Spinal cord (tissue), 10 donors: Measurements from ENCODE around the gene KRTAP10-9. TPM values are rescaled to one million over a fixed set of nuclear protein-coding genes. Genes with fewer than 3 reads are reported as not detected.
"Not testable (repeated sequence)": the region's sequence is repeated elsewhere in the genome, so short reads cannot be mapped to it uniquely, and the experiment has no call there.

Experiments
- DNase-seq, 6 donors: peaks; one replicate each; pipeline versions ENCODE4 v3.0.0 to v3.0.0-alpha.2; 2013 to 2015; ENCODE audit warnings: low spot score in 6 of 6, low read depth in 4 of 6
- H3K27ac ChIP-seq: one replicate; pipeline ENCODE4 v1.5.1; 2013; ENCODE audit warnings: low read depth, low read length, control low read depth
- H3K27me3 ChIP-seq: one replicate; pipeline ENCODE4 v1.6.1; 2013; ENCODE audit warnings: low read length; ENCODE audit not compliant: control insufficient read depth, insufficient read depth
- H3K36me3 ChIP-seq: one replicate; pipeline ENCODE4 v1.6.1; 2013; ENCODE audit warnings: low read length; ENCODE audit not compliant: control insufficient read depth, insufficient read depth
- H3K4me1 ChIP-seq: one replicate; pipeline ENCODE4 v1.6.1; 2013; ENCODE audit warnings: low read length; ENCODE audit not compliant: control insufficient read depth, insufficient read depth
- H3K4me3 ChIP-seq: one replicate; pipeline ENCODE4 v1.5.1; 2013; ENCODE audit warnings: low read depth, low read length, control low read depth
- H3K9me3 ChIP-seq: one replicate; pipeline ENCODE4 v1.6.1; 2013; ENCODE audit warnings: low read length; ENCODE audit not compliant: control insufficient read depth, insufficient read depth
- WGBS: methylation state at CpG from one replicate; pipeline ENCODE4 v1.1.5; 2013; ENCODE audit warnings: missing lambda C conversion rate; ENCODE audit not compliant: insufficient coverage; 5-methylcytosine and 5-hydroxymethylcytosine counted together
- polyA plus RNA-seq, 2 donors: library from polyadenylated mRNA; unstranded; fragments of 120-200 nt; gene quantifications; one replicate each; pipeline ENCODE4 v1.2.1, GENCODE V29; 2013; ENCODE audit not compliant: insufficient read length in 2 of 2
- total RNA-seq, 2 donors: library from RNA; depleted of rRNA in 1 of 2; stranded (reverse); fragments of 120-200 nt in 1 of 2; fragments of >200 nt in 1 of 2; gene quantifications; one replicate each; pipeline versions ENCODE4 v1.2.3 to v1.2.4, GENCODE V29; 2013 to 2014
- donor health status: healthy.

Gene KRTAP10-9
- total and polyA plus RNA-seq, 4 donors: not detected

DNA sequence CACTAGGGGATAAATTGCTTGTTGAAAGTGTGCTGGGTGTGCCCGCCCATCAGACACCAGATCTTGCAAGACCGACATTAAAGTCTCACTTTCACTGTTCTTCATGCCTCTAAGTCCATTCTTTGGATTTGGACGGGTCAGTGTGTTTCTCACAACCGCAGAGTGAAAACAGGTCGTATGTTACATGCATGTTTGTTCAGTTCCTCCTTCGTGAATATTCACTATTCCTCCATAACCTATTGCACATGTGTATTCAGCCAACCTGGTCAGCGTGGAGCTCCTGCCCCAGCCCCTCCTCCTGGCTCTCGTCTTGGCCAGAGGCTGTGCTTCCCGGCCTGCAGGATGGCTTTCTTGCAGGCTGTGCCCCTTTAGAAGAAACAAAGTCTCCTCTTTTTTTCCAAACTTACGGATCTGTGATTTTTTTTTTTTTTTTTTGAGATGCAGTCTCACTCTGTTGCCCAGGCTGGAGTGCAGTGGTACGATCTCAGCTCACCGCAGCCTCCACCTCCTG lies 32.4 kb upstream of the KRTAP10-9 start:
- Histone ChIP-seq H3K9me3 (no peaks in the 10 kb centered on the region), H3K36me3 (no peaks in the 10 kb centered on the region), H3K27ac (no peak overlapping the region), H3K27me3 (no peaks in the 10 kb centered on the region), H3K4me1 (peaks cover 6% of the 10 kb centered on the region), H3K4me3 (no peak overlapping the region)
- no peak for DNase-seq
- 90% methylated on average over 7 of the region's 12 CpGs for WGBS

- DNase-seq: no peak
- Histone ChIP-seq H3K27ac (no peak overlapping the region), H3K36me3 (no peaks in the 10 kb centered on the region), H3K4me1 (peaks cover 6% of the 10 kb centered on the region), H3K27me3 (no peaks in the 10 kb centered on the region), H3K4me3 (no peak overlapping the region), H3K9me3 (no peaks in the 10 kb centered on the region)
- WGBS: 100% methylated on average over 1 of the region's 6 CpGs
These were observed 31.4 kb upstream of the KRTAP10-9 start for GRCh38 chr21:44595524-44595923.

DNA sequence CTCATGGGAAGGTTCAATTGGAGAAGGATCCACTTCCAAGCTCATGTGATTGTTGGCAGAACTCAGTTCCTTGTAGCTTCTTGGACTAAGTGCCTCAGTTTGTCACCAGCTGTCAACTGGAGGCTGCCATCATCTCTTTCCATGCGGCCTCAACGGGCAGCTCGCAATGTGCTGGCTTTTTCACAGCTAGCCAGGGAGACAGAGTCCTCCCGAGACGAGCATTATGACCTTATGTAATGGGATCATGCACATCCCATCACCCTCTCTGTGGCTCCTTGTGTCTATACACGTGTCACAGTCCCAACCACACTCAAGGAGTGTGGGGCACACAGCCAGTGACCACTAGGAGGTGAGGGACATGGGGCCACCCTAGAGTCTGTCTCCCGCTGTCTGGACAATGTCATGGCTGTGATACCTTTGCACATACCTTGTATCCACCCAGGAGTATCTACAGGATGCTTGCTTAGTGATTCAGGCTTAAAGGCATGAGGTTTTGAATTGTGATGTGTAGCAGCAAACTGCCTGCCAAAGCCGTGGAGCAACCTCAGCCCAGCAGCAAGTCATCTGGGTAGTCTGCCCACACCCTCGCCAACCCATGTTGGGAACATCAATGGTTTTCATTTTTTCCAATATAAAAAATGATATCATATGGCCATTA lies 30.7 kb upstream of the KRTAP10-9 start:
- 59% methylated on average over 5 of the region's 9 CpGs for WGBS
- no peak overlapping the region for H3K27ac ChIP-seq
- no peak overlapping the region for H3K4me3 ChIP-seq
- no peaks in the 10 kb centered on the region for H3K36me3 ChIP-seq
- no peaks in the 10 kb centered on the region for H3K27me3 ChIP-seq
- H3K9me3 ChIP-seq: no peaks in the 10 kb centered on the region
- peaks cover 6% of the 10 kb centered on the region for H3K4me1 ChIP-seq
- DNase-seq: no peak

DNA sequence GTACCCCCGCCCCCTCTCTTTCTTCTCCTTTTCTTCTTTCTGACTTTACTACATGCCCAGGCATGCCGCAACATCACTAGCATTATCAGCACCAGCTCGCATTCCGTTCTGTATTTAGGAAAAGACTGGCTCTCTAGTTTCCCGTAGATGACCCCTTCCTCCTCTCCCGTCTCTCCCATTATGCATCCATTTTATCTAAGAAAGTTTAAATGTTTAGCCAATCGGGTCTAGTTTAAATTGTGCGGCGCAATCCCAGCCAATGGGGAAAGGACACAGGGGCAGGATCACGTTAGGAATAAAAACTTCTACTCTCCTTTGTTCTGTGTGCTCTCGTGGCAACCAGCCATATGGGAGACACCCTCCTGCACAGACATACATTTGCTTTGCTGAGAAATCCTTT lies 28.8 kb upstream of the KRTAP10-9 start:
- Histone ChIP-seq H3K9me3 (no peaks in the 10 kb centered on the region), H3K36me3 (no peaks in the 10 kb centered on the region), H3K27ac (no peak overlapping the region), H3K27me3 (no peaks in the 10 kb centered on the region), H3K4me3 (no peak overlapping the region), H3K4me1 (peaks cover 2% of the 10 kb centered on the region)
- DNase-seq: no peak
- WGBS: 64% methylated on average over 6 of the region's 11 CpGs

GRCh38 chr21:44599264-44600029 lies 27.4 kb upstream of the KRTAP10-9 start:
- Histone ChIP-seq H3K36me3 (no peaks in the 10 kb centered on the region), H3K27ac (no peak overlapping the region), H3K9me3 (no peaks in the 10 kb centered on the region), H3K4me1 (no peaks in the 10 kb centered on the region), H3K4me3 (no peak overlapping the region), H3K27me3 (no peaks in the 10 kb centered on the region)
- DNase-seq: no peak
- WGBS: 93% methylated on average over 7 of the region's 8 CpGs

GRCh38 chr21:44600118-44600978 lies 26.5 kb upstream of the KRTAP10-9 start, which contains the start of gene KRTAP10-7:
Gene KRTAP10-7, plus strand, starts transcription at chr21:44600597. Its CDS starts 25 bp downstream, at chr21:44600622.
- 82% methylated on average over 10 of the region's 23 CpGs for WGBS
- H3K9me3 ChIP-seq, H3K4me1 ChIP-seq, H3K4me3 ChIP-seq, H3K27me3 ChIP-seq, H3K36me3 ChIP-seq, H3K27ac ChIP-seq, DNase-seq: not testable (repeated sequence)

GRCh38 chr21:44601091-44601490 lies 25.8 kb upstream of the KRTAP10-9 start:
- H3K27me3 ChIP-seq, H3K4me1 ChIP-seq, H3K4me3 ChIP-seq, H3K9me3 ChIP-seq, H3K36me3 ChIP-seq, H3K27ac ChIP-seq, DNase-seq: not testable (repeated sequence)
- 62% methylated on average over 9 of the region's 10 CpGs for WGBS

DNA sequence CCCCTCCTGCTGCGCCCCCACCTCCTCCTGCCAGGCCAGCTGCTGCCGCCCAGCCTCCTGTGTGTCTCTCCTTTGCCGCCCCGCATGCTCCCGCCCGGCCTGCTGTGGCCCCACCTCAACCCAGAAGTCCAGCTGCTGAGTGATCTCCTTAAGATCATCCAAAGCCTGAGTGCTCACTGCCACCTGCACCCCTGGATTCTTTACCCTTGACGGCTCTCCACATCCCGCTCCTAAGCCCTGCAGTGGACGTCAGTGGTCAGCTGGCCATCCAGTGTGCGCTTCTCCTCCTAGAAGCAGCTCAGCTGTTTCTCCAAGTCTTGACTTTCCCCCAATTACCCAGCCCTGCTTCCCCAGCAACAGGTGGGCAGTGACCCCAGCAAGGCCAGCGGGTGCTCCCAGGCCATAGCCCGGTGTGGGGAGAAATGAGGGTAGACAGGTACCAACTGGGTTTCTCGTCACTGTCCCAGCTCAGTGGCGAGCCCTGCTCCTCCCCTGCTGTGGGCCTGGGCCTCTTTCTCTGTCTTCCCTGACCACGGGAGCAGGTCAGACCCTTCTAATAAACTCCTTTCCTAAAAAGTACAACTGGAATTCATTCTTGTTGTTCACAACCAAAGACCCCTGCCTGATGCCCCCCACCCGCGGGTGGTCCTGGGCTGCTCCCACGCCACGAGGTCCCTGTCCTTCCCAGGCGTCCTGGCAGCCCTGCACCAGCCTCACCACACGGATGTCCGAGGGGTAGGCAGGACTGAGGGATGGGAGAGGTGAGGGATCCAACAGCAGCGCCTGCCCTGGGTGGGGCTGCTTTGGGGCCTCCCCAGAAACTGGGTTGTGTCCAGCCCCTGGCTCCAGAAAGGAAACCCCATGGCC lies 25.1 kb upstream of the KRTAP10-9 start:
- Histone ChIP-seq H3K27ac (no peak overlapping the region), H3K9me3 (no peaks in the 10 kb centered on the region), H3K36me3 (no peaks in the 10 kb centered on the region), H3K27me3 (no peaks in the 10 kb centered on the region), H3K4me3 (no peak overlapping the region), H3K4me1 (no peaks in the 10 kb centered on the region)
- 77% methylated on average over 23 of the region's 23 CpGs for WGBS
- no peak for DNase-seq

DNA sequence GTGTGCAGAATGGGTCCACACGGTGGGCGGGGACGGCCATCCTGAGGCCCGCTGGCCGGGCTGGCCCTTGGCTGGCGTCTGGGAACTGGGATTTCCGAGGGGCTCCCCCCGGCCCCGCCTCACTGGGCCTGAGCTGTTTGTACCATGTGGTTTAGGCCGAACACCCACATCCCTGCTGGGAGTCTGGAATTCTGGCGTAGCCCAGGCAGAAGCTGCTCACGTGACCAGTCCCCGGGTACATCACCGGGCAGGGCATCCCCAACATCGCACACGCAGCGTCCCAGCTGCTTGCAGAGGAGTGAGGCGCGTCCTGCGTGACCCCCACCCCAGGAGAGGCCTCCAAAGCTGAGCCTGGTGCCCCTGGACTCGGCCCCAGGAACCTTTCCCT lies 24.4 kb upstream of the KRTAP10-9 start:
- WGBS: 75% methylated on average over 21 of the region's 21 CpGs

More for the DNA sequence above, 24.4 kb upstream of the KRTAP10-9 start:
- no peaks in the 10 kb centered on the region for H3K4me1 ChIP-seq
- H3K36me3 ChIP-seq: no peaks in the 10 kb centered on the region
- no peak for DNase-seq
- no peaks in the 10 kb centered on the region for H3K27me3 ChIP-seq
- H3K9me3 ChIP-seq: no peaks in the 10 kb centered on the region
- H3K27ac ChIP-seq: no peak overlapping the region
- H3K4me3 ChIP-seq: no peak overlapping the region
